GM10847 (cell line): ENCODE results near the gene ALPL.

Source experiments
- POLR2A ChIP-seq: IDR thresholded peaks from 2 replicates; pipeline ENCODE4 v1.6.1; 2011; ENCODE audit not compliant: insufficient read length; ENCODE audit errors: extremely low read depth

ALPL gene

DNA sequence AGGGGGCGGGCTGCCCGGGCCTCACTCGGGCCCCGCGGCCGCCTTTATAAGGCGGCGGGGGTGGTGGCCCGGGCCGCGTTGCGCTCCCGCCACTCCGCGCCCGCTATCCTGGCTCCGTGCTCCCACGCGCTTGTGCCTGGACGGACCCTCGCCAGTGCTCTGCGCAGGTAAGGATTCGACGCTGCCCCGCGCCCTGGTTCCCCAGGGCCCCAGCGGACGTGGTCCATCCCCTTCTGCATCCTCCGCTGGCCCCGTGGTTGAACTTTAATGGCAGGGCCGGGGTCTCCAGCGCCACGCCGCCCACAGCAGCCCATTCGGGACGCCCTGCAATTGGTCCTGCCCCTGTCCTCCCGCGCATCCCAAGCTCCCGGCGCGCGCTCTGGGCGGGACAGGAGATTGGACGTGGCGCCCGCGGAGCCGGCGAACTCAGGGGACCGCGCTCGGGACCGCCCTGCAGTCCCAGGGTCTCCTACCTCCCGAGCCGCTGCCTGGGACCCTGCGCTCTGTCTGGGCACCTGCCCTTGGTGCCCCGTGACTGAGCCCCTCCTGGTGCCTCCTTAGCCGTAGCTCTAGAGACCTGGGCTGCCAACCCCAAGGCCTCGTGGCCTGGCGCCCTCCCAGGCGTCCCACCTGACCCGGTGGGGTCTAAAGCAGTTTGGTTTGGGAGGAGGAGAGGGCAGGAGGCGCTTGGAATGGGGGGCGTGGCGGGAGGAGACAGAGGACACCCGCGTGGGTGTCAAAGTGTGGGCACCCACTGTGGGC, at the start of gene ALPL:
TSS of gene ALPL (plus strand) at position 73 of the 762 bp plus-strand sequence. CDS start 44,659 bp downstream, outside the sequence.
- no peak for TF ChIP-seq POLR2A

DNA sequence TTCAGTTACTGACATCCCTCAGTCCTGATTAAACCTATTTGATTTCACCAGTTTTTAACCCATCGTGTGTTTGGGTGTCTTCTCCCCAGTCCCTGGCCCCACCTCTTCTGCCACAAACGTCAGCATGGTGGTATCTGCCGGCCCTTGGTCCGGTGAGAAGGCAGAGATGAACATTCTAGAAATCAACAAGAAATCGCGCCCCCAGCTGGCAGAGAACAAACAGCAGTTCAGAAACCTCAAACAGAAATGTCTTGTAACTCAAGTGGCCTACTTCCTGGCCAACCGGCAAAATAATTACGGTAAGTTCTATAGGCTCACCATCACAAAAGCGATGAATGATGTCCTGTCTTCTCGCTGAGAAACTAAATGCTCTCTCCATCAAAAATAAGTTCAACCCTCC, 40.6 kb upstream of the ALPL start:
- TF ChIP-seq POLR2A, result no peak

DNA sequence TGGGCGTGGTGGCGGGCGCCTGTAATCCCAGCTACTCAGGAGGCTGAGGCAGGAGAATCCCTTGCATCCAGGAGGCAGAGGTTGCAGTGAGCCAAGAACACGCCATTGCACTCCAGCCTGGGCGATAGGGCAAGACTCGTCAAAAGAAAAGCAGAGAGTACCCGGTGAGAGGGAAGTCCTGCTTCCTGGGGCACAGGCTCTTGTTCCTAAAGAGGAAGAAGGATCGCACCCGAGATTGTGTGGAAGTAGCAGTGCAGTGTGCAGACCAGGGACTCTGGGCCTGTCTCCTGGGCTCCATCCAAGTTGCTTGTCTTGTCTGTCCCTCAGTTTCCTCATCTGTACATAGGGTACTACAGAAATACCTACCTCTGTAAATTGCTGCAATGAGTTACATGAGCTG, 39.6 kb upstream of the ALPL start:
- TF ChIP-seq POLR2A, result no peak

DNA sequence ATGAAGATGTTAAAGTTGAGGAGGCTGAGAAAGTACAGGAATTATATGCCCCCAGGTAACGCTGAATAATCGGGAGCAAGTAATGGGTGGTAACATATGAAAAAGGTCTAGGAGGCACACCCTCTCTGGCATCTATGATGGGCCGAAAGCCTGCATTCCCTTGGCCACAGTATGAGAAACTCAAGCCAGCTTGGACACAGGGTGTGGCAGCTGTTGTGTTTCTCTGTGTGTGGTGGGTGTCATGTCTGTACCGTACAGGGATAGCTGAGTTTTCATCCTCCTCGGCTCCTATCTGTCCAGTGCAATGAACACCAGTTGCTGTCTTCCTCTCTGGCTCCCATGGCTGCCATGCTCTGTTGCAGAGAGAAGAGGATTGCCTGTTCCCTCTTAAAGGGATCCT, 36.4 kb upstream of the ALPL start:
- no peak for TF ChIP-seq POLR2A

DNA sequence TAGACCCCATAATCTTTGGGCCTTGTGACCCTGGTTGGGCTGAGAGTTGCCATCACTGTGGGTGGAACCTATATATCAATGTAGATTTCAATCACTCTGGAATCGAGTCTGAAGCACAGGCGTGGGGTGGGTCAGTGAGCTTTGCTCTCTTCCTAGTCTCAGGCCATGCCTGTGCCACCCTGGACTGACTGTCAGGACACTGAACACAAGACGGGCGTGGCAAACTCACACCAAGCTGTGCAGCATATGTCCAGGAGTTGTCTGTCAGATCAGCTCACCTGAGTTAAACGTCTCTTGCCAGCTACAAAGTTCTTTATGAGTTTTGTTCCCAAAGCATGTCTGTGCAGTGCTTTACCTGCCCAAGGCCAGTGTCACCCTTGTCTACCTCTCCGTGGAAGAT, 30.9 kb upstream of the ALPL start:
- no peak for TF ChIP-seq POLR2A

DNA sequence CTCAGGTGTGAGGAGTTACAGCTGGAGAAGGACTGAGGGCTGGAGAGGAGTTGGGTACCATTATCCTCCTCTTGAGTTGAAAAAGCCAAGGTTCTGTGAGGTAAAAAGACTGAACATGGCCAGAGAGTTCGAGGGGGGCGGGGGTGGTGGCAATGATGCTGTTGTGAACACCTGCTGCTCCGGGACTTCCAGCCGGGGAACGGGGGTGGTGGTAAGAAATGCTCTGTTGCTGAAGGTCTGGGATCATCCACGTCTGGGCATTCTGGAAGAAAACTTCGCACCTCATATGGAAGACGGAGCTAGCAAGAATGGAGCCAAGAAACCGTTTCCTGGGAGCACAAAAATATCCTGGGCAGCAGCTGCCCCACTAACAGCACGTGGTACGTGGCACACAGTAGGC, 20.1 kb upstream of the ALPL start:
- no peak for TF ChIP-seq POLR2A

DNA sequence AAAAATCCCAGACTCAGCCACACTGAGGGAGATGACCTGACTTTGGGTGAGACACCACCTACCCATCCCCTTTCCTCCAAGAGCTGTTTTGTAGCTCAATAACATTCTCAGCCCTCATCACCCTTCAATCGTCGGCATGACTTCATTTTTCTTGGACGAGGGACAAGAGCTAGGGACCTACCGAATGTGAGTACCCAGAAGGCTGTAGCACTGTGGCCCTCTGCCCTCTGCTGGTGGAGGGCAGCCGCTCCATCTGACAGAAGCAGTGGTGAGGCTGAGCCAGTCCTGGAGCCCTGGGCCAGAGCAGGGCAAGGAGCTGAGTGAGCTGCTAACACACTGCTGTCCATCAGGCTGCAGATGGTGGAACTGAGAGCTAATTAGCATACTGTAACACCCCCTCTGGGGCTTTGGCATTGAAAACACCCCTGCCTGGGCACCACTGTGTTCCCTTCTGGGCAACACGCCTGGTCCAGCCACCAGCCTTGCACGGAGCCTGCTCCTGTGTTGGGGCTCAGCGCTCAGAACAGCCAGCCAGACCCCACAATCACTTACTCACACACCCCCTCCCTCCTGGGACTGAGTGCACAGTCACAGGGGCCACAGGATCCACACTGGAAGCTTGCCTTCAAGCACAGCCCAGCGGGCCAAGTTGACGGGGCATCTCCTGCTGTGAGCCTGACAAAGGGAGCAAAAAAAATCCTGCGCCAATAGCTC, 18.3 kb upstream of the ALPL start:
- no peak for TF ChIP-seq POLR2A

DNA sequence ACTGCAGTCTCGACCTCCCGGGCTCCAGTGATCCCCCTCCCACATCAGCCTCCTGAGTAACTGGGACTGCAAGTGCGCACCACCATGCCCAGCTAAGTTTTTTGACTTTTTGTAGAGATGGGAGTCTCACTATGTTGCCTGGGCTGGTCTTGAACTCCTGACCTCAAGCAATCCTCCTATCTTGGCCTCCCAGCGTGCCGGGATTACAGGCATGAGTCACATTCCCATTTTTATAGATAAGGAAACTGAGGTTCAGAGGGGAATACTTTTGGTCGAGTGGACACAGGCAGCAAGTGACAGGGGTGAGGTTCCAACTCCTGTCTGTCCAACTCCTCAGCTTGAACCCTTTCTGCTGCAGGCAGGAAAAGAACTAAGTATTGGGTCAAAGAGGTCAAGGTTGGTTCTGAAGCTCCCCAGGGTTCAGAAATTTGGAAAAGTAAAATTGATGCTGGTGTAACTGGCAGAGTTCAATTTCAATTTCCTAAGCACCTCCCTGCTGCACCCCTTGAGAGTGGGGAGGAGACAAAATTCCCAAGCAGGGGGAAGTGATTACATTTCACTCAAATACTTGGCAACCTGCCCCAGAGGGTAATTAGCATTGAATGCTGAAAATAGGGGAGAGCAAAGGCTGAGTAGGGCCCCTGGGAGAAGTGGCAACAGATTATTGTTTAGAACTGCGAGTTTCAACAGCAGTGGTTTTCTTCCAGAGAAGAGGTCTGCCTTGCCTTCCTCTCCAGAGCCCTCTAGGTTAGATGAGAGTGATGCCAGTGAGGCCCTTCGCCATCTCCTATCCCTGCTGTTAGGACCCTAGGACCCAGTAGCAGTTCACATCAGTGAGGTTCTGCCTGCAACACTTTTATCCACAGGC, 17.5 kb upstream of the ALPL start:
- no peak for TF ChIP-seq POLR2A

DNA sequence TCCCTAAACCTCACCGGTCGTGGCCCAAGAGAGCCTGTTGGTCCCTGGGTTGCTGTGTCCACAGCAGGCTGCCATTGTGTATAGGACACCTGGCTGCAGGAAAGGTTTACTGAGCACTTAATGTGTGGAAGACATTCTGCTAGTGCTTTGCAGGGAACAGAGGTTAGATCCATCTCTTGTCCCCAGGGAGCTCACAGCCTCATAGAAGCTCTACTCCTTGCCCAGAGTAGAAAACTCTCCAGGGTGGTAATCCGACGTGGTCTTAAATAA, 16.9 kb upstream of the ALPL start:
- no peak for TF ChIP-seq POLR2A

DNA sequence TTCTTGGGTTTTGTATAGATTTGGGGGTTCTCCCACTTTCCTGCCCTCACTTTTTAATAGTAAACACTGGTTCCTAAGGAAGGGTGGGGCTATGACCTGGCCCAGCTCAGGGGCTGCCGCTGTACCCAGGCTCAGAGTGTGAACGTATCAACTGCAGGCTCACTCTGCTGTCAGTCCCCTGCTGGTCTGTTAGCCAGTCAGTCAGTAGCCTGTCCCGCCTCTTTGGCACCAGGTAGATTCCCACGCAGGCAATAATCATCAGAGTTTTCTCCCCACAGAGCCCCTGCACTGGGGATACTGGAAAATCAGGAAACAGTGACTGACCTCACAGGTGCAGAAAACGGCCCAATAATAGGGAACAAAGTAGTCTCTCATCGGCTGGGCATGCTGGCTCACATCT, 15.0 kb upstream of the ALPL start:
- TF ChIP-seq POLR2A, result no peak

DNA sequence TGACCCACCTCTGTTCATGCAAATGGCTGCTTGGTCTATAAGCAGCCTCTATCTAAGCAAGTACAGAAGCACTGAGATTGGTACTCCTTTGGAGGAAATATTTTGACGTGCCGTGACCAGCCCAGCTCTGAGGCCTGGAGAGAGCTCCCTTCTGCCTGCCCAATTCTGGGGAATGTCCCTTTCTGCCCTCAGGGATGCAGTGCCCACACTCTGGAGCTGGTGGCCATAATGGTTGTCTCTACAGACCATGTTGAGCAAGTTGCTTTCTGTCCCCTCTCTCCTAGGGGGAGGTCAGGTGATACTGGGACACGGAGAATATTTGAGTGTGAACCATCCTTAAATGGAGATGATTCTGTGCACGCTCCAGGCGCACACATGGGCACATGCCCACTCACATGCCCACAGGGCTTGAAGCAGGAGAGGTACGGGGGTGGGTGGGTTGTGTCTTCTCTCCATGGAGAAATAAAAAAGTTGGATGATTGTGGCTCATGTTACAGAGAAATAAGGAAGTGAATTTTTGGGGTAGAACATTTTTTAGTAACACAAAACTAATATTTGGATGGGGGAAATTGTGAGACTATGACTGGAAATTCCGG, 13.9 kb upstream of the ALPL start:
- no peak for TF ChIP-seq POLR2A

DNA sequence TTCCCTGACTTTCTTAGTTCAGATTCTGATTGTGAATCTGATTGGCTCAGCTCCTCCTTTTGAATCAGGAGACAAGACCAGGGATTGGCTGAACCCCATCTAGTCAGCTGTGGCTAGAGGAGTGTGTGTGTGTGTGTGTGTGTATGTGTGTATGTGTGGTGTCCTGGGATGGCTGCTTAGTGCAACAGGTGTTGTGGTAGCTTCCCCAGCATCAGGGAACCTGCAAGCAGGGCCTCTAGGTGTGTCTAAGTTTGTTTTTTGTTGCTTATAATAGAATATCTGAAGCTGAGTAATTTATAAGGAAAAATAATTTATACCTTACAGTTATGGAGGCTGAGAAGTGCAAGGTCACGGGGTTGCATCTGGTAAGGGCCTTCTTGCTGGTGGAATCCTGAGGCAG, 13.2 kb upstream of the ALPL start:
- no peak for TF ChIP-seq POLR2A

DNA sequence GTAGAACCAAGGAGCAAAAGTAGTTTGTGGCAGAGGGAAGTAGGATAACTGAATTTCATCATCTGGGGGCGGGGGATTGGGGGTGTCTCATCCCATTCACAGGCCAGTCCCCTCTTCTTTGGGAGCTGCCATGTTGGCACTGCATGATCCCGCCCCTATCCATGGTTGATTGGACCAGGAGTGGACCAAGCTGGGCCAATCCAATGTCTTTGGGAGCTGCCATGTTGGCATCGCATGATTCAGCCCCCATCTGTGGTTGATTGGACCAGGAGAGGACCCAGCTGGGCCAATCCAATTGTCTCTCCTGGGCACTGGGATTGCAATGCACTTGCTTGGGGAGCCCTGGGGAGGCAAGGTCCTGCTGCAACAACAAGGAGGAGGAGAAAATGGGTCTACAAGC, 12.3 kb upstream of the ALPL start:
- TF ChIP-seq POLR2A, result no peak

DNA sequence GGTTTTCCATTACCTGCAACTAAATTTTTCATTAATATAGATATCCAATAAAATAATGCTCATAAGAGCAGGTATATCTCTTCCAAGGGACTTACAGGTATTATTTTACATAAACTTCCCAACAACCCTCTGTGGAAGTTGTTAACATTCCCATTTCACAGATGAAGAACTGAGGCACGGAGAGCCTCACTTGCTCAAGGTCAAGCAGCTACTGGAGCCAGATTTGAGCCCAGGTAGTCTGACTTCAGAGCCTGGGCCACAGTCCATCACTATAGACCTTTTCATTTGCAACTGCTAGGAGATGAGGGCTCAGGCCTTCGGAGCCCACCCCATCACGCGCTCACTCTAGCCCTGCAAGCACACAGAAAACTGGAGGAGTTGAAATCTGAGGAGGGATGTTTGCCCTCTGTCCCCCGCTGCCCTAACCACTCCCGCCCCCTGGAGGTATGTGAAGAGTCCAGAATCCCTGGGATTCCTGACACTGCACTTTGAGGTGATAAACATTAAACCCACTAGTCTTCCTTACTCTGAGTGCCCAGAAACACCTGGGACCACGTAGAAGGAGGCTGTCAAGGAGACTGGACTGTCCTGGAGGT, 11.7 kb upstream of the ALPL start:
- TF ChIP-seq POLR2A, result no peak

DNA sequence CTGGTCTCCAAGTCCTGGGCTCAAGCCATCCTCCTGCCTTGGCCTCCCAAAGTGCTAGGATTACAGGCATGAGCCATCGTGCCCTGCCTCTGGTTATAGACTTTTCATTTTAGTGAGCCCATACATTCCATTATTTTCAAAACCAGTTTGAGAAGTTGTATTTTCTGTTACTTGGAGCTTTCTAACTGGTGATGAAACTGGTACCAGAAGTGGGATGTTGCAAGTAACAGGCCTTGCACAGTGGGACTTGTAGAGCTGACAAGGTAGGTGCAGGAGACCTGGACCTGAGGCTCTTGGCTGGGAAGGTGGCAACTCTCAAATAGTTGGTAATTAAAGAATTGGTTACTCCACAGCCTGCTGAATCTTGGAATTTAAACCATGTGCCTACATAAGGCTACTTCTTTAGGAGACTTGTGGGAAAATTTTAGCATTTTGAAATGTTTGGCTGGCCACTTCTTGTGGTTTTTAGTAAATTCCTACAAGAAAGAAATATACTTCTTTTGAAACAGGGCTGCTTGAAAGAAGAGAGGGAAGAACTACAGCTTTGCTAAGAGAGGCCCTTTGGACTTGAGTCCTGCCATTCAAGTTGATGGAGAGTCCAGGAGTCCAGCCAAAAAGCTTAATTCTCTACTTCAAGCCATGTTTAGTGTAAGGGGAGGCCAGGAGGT, 9.8 kb upstream of the ALPL start:
- TF ChIP-seq POLR2A, result no peak
